DMS79 (cell line): ENCODE data around the gene MYH7.
"Not testable (repeated sequence)": the region's sequence is repeated elsewhere in the genome, so short reads cannot be mapped to it uniquely, and the experiment has no call there.

Source experiments
- DNase-seq: peaks from one replicate; lab custom pipeline; 2025; lab: John Stamatoyannopoulos, UW

Gene MYH7

DNA sequence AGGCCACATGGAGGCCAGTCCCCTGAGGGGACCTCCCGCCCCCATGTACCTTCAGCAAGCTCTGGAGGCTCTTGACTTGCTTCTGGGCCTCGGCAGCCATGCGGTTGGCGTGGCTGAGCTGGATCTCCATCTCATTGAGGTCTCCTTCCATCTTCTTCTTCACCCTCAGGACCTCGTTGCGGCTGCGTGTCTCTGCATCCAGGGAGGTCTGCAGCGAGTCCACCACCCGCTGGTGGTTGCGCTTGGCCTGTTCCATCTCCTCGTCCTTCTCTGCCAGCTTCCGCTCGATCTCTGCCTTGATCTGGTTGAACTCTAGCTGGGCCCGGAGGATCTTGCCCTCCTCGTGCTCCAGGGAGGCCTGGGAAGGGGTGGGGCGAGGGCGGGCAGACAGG lies 49.2 kb downstream of the MYH7 start:
- DNase-seq, result not testable (repeated sequence)

DNA sequence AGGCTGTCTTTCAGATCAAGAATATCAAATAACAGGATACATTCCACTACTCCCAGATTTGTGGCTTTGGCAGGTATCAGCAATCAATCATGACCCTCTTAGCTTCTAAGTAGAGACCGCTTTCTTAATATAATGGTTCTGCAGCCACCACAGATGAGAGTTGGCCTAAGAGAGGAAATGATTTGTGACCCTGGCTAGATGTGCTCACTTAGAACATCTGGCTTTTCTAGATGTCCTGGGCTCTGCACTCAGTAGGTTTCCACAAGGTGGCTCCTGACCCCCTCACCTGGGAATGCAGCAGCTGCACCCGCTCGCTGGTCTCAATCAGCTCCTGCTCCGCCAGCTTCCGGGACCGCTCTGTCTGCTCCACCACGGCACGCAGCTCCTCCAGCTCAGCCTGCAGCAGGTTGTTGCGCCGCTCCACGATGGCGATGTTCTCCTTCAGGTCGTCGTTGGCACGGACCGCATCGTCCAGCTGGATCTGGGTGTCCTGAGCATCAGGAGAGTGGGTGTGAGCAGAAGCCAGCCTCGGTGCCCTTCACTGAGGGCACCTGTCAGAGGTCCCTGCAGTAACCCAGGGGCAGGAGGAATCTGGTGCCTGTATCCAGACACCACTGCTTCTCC lies 49.7 kb downstream of the MYH7 start:
- DNase-seq, result no peak

DNA sequence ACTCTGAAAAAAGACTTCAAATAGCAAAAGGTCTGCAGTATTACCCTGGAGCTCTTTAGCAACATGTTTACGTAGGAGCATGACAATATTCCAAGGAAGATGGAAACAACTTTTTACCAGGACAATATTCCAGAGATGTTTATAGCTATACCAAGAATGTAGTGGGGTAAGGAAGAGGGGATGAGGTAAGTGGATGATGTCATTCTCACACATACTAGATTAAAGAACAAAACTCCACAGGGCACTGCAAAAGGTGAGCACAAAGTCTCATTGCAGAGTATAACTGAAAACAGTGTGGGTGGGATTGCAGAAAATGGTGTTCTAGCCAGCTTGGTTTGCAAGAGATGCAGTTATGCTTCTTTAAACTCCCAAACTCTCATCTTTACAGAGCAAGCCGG lies 50.2 kb downstream of the MYH7 start:
- no peak for DNase-seq

DNA sequence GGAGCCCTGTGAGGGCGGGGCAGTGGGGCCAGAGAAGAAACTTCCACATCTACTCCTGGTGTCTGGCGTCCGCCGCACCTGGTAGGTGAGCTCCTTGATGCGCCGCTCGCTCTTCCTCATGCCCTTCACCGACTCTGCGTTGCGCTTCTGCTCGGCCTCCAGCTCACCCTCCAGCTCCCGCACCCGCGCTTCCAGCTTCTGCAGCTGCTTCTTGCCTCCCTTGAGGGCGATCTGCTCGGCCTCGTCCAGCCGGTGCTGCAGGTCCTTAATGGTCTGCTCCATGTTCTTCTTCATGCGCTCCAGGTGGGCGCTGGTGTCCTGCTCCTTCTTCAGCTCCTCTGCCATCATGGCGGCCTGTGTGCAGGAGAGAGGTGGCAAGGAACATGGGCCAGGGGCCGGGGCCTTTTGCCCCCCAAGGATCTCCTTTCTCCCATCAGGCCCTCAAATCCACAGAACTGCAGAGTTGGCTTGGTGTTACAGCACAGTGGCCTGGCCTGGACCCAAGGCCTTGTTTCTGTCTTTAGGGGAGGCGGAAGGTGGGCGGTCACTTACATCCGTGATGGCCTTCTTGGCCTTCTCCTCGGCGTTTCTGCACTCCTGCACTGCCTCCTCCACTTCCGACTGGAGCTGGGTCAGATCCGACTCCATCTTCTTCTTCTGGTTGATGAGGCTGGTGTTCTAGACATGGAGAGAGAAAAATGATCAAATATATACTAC lies 50.9 kb downstream of the MYH7 start:
- DNase-seq, result no peak

DNA sequence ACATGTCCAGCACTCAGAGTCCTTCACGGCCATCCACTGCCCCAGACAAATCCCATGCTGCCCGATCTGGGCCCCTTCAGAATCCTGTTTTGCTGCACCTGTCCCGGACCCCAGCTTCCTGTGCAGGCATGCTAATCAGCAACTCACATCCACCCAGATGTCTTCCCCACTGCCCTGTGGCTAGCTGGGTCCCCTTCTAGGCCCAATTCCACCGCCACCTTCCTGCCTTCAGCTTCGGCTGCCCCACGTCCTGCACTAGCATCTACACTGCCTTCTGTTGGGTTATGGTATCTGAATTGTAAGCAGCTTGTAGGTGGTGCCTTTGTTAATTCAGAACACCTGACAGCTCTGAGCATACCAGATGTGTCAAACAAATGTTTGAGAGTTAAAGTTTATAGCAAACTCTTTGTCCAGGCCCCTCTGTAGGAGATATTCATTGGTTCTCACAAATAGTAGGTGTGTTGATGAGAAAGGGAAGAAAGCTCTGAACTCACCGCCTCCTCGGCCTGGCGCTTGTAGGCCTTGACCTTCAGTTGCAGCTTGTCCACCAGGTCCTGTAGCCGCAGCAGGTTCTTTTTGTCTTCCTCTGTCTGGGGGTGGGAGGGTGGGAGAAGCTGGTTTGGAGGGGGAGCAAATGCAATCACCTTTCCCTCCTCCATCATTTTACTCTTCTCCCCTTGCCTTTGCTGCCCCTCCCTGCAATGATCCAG lies 52.6 kb downstream of the MYH7 start:
- DNase-seq, result no peak

DNA sequence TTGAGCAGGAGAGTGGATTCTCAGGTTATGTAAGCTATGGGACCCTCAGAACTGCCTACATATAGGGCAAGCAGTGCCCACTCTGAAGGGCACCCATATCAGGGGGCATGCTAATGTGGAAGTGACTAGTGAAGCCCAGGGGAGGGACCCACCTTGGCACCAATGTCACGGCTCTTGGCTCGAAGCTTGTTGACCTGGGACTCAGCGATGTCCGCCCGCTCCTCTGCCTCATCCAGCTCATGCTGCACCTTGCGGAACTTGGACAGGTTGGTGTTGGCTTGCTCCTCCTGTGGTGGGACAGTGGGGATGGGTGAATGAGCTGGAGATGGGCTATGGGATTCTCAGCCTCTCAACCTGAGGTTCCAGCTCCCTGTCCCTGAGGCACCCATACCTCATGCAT lies 53.2 kb downstream of the MYH7 start:
- DNase-seq, result no peak

DNA sequence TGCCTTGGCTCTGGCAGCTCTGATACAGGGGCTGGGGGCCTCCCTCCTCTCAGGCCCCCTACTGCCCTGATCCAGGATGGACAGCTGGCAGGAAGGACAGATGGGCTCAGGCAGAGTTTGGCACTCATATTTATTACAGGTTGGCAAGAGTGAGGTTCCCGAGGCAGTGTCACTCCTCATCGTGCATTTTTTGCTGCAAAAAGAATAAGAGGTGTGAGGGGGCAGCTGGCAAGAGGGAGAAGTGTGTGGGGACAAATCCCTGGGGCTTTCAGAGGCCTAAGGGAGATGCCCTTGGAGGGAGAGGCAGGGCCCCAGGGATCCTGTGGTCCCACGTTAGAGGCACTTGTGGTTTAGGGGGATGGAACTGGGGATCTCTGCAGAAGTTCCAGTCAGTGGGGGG lies 53.6 kb downstream of the MYH7 start:
- no peak for DNase-seq

DNA sequence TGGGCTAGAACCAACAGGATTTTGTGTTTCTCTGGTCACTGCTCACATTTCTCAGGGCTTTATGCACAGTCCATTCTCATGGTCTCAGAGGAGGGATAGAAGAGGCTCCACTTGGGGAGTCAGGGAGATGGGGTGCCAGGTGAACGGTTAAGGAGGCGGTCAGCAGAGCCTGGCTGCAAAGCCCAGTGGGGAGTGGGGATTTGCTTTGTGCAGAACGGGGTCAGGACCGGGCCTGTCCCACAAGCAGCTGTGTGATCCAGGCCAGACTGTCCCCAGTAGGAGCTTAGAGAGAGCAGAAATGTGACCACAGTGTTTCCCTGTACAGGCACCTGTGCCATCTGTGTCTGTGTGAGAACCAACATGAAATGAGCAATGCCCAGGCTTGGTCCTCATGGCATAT lies 54.5 kb downstream of the MYH7 start:
- DNase-seq, result no peak

DNA sequence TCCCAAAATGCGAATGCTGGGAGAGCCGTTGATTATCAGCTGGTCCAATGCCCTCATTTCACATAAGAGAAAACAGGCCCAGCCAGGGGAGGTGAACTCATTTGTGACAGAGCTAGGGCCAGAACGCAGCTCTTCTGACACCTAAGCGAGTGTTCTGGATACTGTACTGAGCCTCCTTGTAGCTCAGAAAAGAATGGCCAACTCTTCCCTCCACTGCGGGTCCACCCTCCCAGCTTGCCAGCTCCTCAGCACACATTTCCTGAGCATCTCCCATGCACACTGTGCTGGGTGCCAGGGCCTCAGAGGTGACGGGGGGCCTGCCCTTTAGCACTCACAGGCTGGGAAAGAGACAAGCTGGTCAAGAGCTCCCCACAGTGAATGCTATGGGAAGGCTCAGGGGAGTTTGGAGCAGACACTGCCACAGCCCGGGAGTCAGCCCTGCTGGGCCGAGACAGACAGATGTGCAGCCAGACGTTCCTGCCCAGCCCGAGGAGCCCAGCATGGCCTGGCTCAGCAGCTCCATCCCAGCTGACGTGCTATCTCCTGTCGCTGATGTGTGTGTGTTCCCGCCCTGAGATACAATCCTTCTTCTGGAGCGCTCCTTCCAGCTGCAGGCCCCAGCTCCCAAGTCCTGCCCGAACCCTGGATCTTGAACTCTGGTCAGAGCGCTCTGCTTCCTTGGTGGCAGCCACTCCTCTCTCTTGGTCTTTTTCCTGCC lies 55.1 kb downstream of the MYH7 start:
- no peak for DNase-seq

DNA sequence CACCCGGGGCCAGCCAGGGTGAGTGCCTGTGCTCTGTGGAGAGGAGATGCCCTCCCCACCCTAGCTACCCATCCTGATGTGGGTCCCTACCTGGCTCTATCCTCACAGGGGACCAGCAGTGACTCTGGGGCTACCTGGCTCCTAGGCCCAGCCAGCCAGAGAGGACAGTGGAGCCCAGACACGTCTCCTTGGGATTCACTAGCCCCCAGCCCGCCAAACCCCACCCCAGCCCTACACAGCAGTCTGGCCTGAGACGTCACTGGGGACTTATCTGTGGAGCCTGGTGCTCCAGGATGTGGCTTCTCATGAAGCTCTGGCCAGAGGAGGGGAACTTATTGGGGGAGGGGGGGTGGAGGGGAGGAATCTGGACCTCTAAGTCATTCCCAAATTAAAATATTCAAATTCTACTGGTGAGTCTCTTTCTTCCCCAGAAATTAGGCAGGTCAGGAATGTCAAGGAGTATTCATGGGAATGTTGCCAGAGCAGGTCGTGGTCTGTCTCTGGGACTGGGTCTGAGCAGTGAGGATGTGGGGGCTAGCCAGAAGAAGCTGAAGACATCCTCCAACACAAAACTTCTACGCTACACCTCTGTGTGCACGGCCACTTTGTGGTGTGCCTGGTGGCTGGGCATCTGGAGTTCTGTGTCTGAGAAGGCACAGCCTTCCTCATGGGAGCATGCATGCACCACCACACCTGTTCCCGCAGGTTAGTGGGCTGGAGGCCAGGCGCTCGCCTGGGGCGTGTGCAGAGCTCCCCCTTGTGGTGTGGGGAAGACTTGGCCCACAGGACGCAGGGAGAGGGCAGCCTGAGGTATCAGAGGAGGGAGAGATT lies 55.9 kb downstream of the MYH7 start:
- peak; percentile 72 for DNase-seq

DNA sequence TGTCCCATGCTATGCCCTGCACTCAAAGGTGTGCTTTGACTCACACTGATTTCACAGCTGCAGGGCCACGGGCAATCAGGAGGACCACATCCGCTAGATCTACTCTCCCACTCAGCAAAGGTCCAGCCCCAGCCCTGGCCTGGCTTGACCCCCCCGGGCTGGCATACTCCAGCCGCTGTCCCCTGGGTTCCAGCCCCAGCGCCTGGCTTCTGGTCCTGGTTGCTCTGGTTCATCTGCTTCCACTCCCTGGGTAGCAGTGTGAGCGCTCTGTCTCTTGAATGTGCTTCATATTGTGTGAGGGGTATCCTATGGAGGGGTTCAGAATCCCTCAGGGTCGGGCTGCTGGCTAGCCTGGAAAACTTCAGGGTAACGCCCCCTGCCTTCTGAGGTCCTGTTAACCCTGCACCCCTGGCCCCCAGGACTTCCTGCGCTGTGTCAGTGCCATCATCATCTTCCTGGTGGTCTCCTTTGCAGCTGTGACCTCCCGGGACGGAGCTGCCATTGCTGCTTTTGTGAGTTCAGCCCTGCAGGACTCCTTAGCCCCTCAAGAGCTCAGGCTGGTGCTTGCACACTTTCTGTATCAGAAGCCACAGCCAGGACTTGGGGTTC lies 56.7 kb downstream of the MYH7 start:
- DNase-seq, result no peak

DNA sequence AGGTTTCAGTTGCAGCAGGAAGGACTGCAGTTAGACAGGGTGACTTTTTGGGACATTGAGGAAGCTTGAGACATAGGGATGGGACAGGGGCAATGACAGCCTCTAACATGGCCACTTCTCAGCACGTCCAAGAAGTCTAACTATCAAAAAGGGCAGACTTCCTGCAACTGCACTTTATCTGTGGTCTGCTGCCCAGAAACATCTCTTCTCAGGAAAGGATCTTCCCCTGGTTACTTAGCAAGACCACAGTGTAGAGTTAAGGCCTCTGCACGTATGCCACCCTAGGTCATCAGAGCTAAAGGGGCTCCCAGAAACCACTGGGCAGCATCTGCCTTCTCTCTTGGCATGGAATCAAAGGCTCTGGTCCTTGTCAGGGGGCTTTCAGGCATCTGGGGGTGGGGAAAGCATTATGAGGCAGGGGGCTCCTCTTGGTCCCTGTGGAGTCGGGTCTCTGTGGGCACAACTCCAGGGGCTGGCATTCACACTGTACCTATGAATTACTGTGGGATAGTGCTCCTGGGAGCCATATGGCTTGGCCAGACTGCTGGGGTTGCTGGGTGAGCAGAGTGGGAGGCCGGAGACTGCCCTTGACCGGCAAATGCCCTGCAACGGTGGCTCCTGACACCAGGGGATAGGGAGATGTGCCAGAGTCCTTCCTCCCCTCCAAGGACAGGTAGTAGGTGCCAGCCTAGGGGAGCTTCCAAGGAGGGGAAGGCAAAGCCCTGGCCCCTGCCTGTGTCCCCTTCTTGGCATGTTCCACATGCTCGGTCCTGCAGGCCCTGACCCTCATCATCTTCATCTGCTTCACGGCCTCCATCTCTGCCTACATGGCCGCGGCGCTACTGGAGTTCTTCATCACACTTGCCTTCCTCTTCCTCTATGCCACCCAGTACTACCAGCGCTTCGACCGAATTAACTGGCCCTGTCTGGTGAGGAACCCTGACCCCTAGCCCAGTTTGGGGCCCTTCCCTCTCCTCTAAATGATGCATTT lies 57.6 kb downstream of the MYH7 start:
- no peak for DNase-seq

DNA sequence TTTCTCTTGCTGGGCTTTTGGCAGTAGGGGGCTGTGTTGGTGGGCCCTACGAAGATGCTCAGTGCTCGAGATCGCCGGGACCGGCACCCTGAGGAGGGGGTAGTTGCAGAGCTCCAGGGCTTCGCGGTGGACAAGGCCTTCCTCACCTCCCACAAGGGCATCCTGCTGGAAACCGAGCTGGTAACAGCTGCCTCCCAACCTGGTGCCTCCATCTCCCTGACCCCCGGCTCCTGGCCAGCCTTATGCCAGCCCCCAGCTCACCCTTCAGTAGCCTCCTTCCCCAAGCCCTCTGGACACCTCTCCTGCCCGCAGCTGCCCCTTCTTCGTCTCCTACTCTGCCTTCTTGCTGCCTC lies 58.3 kb downstream of the MYH7 start:
- DNase-seq, result no peak

DNA sequence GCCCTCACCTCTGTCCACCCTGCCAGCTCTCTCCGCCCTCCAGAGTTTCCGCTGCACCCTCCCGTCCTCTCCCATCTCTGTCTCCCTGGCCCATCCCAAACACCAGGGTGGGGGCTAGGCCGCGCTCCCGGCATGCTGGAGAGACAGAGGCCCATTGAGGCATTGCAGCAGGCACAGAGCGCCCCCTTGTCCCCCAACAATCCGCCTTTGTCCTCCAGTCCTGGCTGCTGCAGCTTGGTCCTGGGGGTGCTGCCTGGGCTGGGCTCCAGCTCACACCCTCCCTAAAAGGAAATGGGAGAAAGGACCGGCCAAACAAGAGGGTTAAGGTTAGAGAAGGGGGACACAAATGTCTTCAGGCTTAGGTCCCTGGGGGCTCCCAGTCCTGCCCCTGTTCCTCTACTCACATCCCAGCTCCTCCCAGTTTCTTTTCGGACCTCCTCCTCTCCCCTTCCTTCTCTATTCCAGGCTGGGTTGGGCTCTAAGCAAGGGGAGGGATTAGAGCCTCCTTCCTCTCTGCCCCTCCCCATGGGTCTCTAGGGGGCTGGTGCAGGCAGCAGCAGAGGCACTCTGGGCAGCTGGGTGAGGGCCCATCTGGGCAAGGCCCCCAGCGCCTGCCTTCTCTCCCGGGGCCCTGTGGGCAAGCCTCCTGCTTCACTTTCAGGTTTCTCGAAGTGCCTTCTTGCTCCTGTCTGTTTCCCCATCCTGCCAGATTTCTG lies 58.8 kb downstream of the MYH7 start, which contains the start of gene CMTM5:
CMTM5 (plus strand) TSS at position 565 of the 716 bp plus-strand sequence. CDS start 206 bp downstream, outside the sequence.
- no peak for DNase-seq

DNA sequence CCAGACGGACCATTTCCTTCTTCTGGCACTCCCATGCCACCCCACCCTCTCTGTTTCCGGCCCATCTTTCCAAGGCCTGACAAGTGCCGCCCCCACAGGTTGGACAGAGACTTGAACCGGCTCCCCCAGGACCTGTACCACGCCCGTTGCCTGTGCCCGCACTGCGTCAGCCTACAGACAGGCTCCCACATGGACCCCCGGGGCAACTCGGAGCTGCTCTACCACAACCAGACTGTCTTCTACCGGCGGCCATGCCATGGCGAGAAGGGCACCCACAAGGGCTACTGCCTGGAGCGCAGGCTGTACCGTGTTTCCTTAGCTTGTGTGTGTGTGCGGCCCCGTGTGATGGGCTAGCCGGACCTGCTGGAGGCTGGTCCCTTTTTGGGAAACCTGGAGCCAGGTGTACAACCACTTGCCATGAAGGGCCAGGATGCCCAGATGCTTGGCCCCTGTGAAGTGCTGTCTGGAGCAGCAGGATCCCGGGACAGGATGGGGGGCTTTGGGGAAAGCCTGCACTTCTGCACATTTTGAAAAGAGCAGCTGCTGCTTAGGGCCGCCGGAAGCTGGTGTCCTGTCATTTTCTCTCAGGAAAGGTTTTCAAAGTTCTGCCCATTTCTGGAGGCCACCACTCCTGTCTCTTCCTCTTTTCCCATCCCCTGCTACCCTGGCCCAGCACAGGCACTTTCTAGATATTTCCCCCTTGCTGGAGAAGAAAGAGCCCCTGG lies 59.8 kb downstream of the MYH7 start:
- no peak for DNase-seq

DNA sequence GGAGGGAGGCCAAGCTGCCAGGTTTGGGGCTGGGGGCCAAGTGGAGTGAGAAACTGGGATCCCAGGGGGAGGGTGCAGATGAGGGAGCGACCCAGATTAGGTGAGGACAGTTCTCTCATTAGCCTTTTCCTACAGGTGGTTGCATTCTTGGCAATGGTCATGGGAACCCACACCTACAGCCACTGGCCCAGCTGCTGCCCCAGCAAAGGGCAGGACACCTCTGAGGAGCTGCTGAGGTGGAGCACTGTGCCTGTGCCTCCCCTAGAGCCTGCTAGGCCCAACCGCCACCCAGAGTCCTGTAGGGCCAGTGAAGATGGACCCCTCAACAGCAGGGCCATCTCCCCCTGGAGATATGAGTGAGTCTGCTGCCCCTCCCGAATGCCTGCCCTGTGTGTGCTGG lies 62.4 kb downstream of the MYH7 start:
- DNase-seq, result no peak

DNA sequence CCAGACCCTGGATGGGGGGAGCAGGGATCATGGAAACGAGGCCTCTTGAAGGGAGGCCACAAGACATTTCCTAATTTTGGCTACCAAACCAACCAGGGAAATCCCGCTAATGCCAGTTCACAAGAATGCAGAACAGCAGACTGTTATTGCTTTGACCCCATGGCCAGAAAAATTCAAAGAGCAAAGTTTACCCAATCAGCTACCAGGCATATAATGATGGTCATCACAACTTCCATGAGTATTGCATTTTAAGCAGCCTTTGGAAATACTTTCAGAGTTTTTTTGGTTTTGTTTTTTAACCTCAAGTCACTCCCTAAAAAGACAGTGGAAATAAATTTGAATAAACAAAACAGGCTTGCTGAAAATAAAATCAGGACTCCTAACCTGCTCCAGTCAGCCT lies 63.0 kb downstream of the MYH7 start, which contains the start of gene IL25:
IL25 (plus strand) TSS at position 301 of the 400 bp plus-strand sequence.
- DNase-seq, result no peak

DNA sequence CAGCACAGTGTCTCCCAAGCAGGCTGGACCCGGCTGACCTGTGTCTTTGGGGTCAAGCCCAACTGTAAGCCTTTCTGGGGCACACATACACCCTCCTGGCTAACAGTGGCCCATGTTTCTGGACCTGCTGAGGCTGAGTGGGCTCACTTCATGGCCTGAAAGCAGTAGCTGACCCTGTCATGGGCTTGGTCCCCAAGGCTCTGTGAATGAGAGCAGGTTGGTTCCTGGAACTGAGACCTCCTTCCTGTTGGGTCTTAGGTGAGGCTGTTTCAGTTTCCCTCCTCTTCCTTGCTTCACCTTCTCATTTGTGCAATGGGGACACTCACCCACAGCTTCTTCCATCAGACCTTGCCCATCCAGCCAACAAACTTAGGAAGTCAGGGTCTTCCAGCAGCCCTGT lies 63.6 kb downstream of the MYH7 start:
- DNase-seq, result no peak

DNA sequence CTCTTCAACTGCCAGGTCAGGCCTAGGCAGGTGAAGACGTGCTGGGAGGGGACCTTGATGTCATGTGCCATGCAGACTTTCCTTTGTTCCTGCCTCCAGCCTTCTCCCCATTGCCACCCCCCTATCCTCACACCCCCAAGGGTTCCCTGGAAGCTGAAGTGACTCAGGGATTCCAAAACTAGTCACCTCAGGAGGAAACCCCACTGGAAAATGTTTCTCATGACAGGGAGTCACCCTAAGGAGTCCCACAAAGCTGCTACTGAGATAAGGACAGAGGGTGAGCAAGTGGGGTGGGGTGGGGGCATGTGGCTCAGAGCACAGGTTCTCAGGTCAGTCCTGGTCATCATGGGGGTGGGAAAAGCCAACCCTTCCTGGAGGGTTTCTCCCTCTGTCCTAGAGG lies 65.2 kb downstream of the MYH7 start:
- DNase-seq, result no peak
